Esophagus muscularis mucosa (tissue), 3 donors: ENCODE data around the gene CCDC106.

Experiments used
- POLR2A ChIP-seq: fragments of 450-650 bp; IDR thresholded peaks from one replicate; pipeline ENCODE4 v1.6.1; 2017; ENCODE audit warnings: antibody characterized with exemption, moderate library complexity, mild to moderate bottlenecking, low read depth
- POLR2AphosphoS5 ChIP-seq, 2 donors: sonication (generic); formaldehyde crosslinking; IDR thresholded peaks; one replicate each; pipeline ENCODE4 v1.6.1; 2017; ENCODE audit warnings: antibody characterized with exemption in 2 of 2
- TF ChIP-seq, protein P1 (sequence below), 3 experiments: fragments of 200-600 bp in 2 of 3; fragments of 450-650 bp in 1 of 3; sonication (generic) in 2 of 3; IDR thresholded peaks; one replicate each; pipeline ENCODE4 v1.5.1; 2017 to 2019; ENCODE audit warnings: antibody characterized with exemption in 3 of 3, mild to moderate bottlenecking in 2 of 3, moderate library complexity in 1 of 3

DNA sequence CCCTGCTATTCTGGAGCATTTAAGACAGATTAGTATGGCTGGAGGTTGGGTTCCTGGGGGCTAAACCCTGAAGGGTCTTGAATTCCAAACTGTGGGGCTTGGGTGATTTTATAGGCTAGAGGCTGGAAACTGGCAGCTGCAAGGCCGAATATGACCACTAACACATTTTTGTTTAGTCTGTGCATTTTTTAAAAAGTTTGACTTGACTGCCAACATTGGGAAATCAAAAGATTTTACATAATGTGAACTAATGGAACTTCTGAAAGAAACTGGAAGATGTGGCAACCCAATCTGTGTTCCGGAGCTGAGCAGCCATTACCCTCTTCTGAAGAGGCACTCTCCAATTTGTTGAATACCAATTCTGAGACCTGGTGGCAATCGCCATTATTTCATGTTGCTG is 28.7 kb upstream of the CCDC106 start:
- TF ChIP-seq, protein P1, sequence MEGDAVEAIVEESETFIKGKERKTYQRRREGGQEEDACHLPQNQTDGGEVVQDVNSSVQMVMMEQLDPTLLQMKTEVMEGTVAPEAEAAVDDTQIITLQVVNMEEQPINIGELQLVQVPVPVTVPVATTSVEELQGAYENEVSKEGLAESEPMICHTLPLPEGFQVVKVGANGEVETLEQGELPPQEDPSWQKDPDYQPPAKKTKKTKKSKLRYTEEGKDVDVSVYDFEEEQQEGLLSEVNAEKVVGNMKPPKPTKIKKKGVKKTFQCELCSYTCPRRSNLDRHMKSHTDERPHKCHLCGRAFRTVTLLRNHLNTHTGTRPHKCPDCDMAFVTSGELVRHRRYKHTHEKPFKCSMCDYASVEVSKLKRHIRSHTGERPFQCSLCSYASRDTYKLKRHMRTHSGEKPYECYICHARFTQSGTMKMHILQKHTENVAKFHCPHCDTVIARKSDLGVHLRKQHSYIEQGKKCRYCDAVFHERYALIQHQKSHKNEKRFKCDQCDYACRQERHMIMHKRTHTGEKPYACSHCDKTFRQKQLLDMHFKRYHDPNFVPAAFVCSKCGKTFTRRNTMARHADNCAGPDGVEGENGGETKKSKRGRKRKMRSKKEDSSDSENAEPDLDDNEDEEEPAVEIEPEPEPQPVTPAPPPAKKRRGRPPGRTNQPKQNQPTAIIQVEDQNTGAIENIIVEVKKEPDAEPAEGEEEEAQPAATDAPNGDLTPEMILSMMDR (IDR thresholded peaks at IDR 0.05): no peak
- TF ChIP-seq POLR2AphosphoS5 (IDR thresholded peaks at IDR 0.05) (peak in 1 of 2 donors; percentile 19), POLR2A (no peak)
